ENCODE measurements around the gene ELMO1.

The ELMO1 gene

GRCh38 chr7:37405603-37406122 is 43.0 kb downstream of the ELMO1 start:
- DNase-seq, result no peak

GRCh38 chr7:37405128-37405527 is 43.5 kb downstream of the ELMO1 start:
- no peak for DNase-seq

- DNase-seq, result no peak
These were observed 48.7 kb downstream of the ELMO1 start for GRCh38 chr7:37399876-37400421.

- DNase-seq, result no peak
These were observed 50.3 kb downstream of the ELMO1 start for GRCh38 chr7:37398403-37398802.

GRCh38 chr7:37395618-37396259 is 52.9 kb downstream of the ELMO1 start:
- DNase-seq, result no peak

GRCh38 chr7:37394158-37394557 is 54.5 kb downstream of the ELMO1 start:
- DNase-seq, result no peak

- no peak for DNase-seq
These were observed 55.2 kb downstream of the ELMO1 start for GRCh38 chr7:37393476-37393875.

- DNase-seq, result no peak
These were observed 56.0 kb downstream of the ELMO1 start for GRCh38 chr7:37392673-37393017.

GRCh38 chr7:37391791-37392672 is 56.6 kb downstream of the ELMO1 start:
- DNase-seq, result no peak

- DNase-seq, result no peak
These were observed 58.5 kb downstream of the ELMO1 start for GRCh38 chr7:37390114-37390513.

GRCh38 chr7:37388811-37389210 is 59.9 kb downstream of the ELMO1 start:
- no peak for DNase-seq

- no peak for DNase-seq
These were observed 62.9 kb downstream of the ELMO1 start for GRCh38 chr7:37385787-37386186.

GRCh38 chr7:37382546-37383088 is 66.0 kb downstream of the ELMO1 start:
- no peak for DNase-seq

GRCh38 chr7:37380831-37381230 is 67.8 kb downstream of the ELMO1 start:
- DNase-seq, result no peak

GRCh38 chr7:37379546-37380277 is 69.0 kb downstream of the ELMO1 start:
- DNase-seq, result no peak

GRCh38 chr7:37377231-37377630 is 71.4 kb downstream of the ELMO1 start:
- no peak for DNase-seq

- DNase-seq, result no peak
These were observed 72.3 kb downstream of the ELMO1 start for GRCh38 chr7:37376386-37376785.

GRCh38 chr7:37372750-37373149 is 75.9 kb downstream of the ELMO1 start:
- no peak for DNase-seq

GRCh38 chr7:37371755-37372154 is 76.9 kb downstream of the ELMO1 start:
- no peak for DNase-seq

GRCh38 chr7:37369906-37370305 is 78.8 kb downstream of the ELMO1 start:
- no peak for DNase-seq

GRCh38 chr7:37368540-37368939 is 80.1 kb downstream of the ELMO1 start:
- DNase-seq, result no peak

GRCh38 chr7:37367010-37367409 is 81.7 kb downstream of the ELMO1 start:
- DNase-seq, result no peak

- no peak for DNase-seq
These were observed 82.2 kb downstream of the ELMO1 start for GRCh38 chr7:37366445-37366844.

All from COR-L47 (cell line).